Mammary epithelial cell (primary cell): Measurements from ENCODE around the gene ENTPD6.

Experiments used
- CTCF ChIP-seq, 2 donors: IDR thresholded peaks in 1 of 2; conservative IDR thresholded peaks in 1 of 2; 2 replicates each; pipeline ENCODE4 v1.5.1; 2011 to 2012; ENCODE audit warnings: inconsistent platforms in 2 of 2, low read length in 2 of 2, mild to moderate bottlenecking in 2 of 2, control low read depth in 1 of 2, low read depth in 1 of 2; ENCODE audit not compliant: insufficient read depth in 1 of 2; ENCODE audit errors: extremely low read depth in 1 of 2
- EZH2 ChIP-seq: IDR thresholded peaks from 2 replicates; pipeline ENCODE4 v1.6.1; 2012; ENCODE audit warnings: low read length, inconsistent platforms, borderline replicate concordance

GRCh38 chr20:25199473-25200260 is 4.2 kb downstream of the ENTPD6 start:
- TF ChIP-seq EZH2 (no peak), CTCF (conservative IDR thresholded peaks at IDR 0.05 in 1 of 2, IDR thresholded peaks at IDR 0.05 in 1 of 2; ENCODE audit: extremely low read depth in 1 of 2, insufficient read depth in 1 of 2, low read depth in 1 of 2, low read length in 2 of 2) (no peak)
